ENCODE results near the gene CYP2C8.
"Not testable (repeated sequence)": the region's sequence is repeated elsewhere in the genome, so short reads cannot be mapped to it uniquely, and the experiment has no call there.

Gene CYP2C8

GRCh38 chr10:95071107-95071660, 1.9 kb upstream of the CYP2C8 start:
- no peaks in the 10 kb centered on the region for H3K9me3 ChIP-seq
- no peak overlapping the region for H3K4me3 ChIP-seq (ENCODE audit: low read depth, low read length)
- no peaks in the 10 kb centered on the region for H3K36me3 ChIP-seq
- no peaks in the 10 kb centered on the region for H3K4me1 ChIP-seq
- no peak for TF ChIP-seq CTCF (IDR thresholded peaks at IDR 0.05; ENCODE audit: low read depth, low read length)
- no peaks in the 10 kb centered on the region for H3K27me3 ChIP-seq
- DNase-seq = no peak

GRCh38 chr10:95064125-95064524, 5.2 kb downstream of the CYP2C8 start:
- H3K9me3 ChIP-seq; DNase-seq; H3K4me1 ChIP-seq; H3K27me3 ChIP-seq; H3K36me3 ChIP-seq; H3K4me3 ChIP-seq (ENCODE audit: low read depth, low read length): not testable (repeated sequence)

DNA sequence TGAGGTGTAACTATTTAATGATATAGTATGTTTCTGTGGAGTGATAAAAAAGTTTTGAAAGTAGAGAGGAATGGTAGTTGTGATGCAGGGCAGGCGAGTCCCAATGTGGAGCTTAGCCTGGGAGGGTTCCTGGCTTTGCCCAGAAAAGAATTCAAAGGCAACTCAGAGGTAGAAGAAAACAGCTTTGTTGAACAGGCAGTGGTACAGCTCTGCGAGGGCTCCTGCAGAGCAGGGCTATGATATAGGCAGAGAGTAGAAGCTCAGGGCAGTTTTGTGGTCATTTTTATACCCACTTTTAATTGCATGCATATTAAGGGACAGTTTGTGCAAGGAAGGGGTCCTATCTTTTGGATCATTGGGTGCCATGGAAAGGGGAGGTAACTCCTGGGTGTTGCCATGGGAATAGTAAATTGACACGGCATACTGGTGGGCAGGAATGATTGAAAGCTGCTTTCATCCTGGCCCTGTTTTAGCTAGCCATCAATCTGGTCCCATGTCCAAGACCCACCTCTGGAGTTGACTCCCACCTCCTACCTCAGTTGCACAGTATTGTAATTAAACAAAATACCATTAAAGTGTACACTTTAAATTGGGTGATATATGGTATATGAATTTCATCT, 12.4 kb downstream of the CYP2C8 start:
- H3K36me3 ChIP-seq = no peaks in the 10 kb centered on the region
- no peaks in the 10 kb centered on the region for H3K27me3 ChIP-seq
- TF ChIP-seq CTCF (IDR thresholded peaks at IDR 0.05; ENCODE audit: low read depth, low read length) = no peak
- no peak for DNase-seq
- H3K4me3 ChIP-seq (ENCODE audit: low read depth, low read length) = no peak overlapping the region
- H3K9me3 ChIP-seq = no peaks in the 10 kb centered on the region
- H3K4me1 ChIP-seq = no peaks in the 10 kb centered on the region

DNA sequence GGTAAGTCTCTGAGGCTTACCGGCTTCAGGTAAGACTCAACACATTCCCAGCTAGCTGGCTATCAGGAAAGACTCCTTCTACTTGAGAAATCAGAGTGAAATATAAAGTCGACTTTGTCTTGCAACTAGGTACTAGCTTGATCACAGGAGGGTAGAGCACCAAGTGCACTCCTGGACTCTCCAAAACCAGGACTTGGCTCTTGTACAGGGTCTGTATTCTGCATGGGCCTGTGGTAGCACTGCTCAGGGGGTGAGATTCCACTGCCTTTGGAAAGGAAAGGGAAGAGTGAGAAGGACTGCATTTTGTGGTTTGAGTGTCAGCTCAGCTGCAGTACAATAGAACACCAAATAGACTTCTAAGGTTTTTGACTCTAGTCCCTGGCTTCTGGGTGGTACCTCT, 19.4 kb downstream of the CYP2C8 start:
- DNase-seq = no peak
- Histone ChIP-seq H3K27me3 (no peaks in the 10 kb centered on the region), H3K4me1 (no peaks in the 10 kb centered on the region), H3K9me3 (no peaks in the 10 kb centered on the region), H3K36me3 (no peaks in the 10 kb centered on the region), H3K4me3 (ENCODE audit: low read depth, low read length) (no peak overlapping the region)
- TF ChIP-seq CTCF (IDR thresholded peaks at IDR 0.05; ENCODE audit: low read depth, low read length) = no peak

DNA sequence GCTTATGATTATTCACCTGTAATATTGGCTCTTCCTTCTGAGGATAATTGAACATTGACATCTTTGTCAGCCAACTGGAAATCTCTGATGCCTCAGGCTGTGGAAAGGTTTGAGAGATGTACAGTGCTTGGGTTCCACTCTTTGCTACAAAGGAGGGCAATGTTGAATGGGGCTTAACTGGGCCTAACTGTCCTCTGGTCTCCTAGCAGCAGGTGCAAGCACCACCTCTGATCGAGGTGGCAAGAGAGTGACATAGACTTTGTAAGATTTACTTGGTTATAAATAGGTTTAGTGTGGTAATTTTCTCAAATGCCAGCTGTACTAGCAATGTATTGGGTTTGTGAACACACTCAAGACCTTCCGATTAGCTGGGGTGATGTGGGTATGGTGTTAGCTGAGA, 21.1 kb downstream of the CYP2C8 start:
- H3K9me3 ChIP-seq = no peaks in the 10 kb centered on the region
- no peaks in the 10 kb centered on the region for H3K27me3 ChIP-seq
- DNase-seq = no peak
- no peaks in the 10 kb centered on the region for H3K4me1 ChIP-seq
- no peaks in the 10 kb centered on the region for H3K36me3 ChIP-seq
- H3K4me3 ChIP-seq (ENCODE audit: low read depth, low read length) = no peak overlapping the region
- no peak for TF ChIP-seq CTCF (IDR thresholded peaks at IDR 0.05; ENCODE audit: low read depth, low read length)

DNA sequence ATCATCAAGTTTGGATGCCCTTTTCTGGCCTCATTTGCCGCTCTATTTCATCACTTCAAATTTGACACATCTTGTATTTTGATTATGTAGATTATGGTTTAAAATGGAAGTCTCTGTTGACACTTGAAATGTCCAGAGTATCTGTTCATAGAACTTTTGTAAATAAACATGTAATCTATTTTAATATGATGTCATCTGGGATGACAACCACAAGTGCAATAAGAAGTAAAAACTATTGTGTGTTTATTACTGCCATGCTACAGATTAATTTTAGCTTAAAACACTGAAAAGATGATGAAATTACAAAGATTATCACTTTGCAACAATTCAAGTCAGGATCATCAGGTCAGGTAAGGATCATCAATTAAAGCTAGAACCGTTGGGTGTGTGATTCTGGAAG, 30.0 kb downstream of the CYP2C8 start:
- no peaks in the 10 kb centered on the region for H3K4me1 ChIP-seq
- no peaks in the 10 kb centered on the region for H3K36me3 ChIP-seq
- no peak overlapping the region for H3K4me3 ChIP-seq (ENCODE audit: low read depth, low read length)
- no peak for DNase-seq
- H3K9me3 ChIP-seq = no peaks in the 10 kb centered on the region
- TF ChIP-seq CTCF (IDR thresholded peaks at IDR 0.05; ENCODE audit: low read depth, low read length) = no peak
- no peaks in the 10 kb centered on the region for H3K27me3 ChIP-seq
